OCI-LY7 (cell line): ENCODE measurements around the gene MFGE8. TPM values are rescaled to one million over a fixed set of nuclear protein-coding genes. Genes with fewer than 3 reads are reported as not detected.

Experiments
- BruUV-seq: library from RNA; stranded (reverse); fragments of 400-500 nt; replicated peaks from 2 replicates; lab custom pipeline; 2021; lab: Mats Ljungman, UMichigan
- CTCF ChIA-PET: fragments of 300-600 bp; sonication (Branson Sonifier 250); formaldehyde crosslinking; loops from one replicate; lab custom pipeline; 2022; ENCODE audit warnings: antibody characterized with exemption; ENCODE audit not compliant: unreplicated experiment; lab: Charles Lee
- POLR2A ChIA-PET: fragments of 300-600 bp; sonication (Branson Sonifier 250); formaldehyde crosslinking; loops from one replicate; lab custom pipeline; 2022; ENCODE audit warnings: antibody characterized with exemption; lab: Charles Lee
- DNase-seq: peaks from one replicate; pipeline ENCODE4 v3.0.0-alpha.2; 2015; ENCODE audit warnings: low spot score
- H2AFZ ChIP-seq: fragments of 200-600 bp; sonication (generic), shearing (Covaris generic); 2 replicates; pipeline ENCODE4 v1.6.1; 2014; ENCODE audit warnings: mild to moderate bottlenecking, antibody characterized with exemption, low read length, moderate library complexity
- H3K27ac ChIP-seq: fragments of 200-600 bp; sonication (generic); 2 replicates; pipeline ENCODE4 v1.5.1; 2014; ENCODE audit warnings: mixed run types, low read depth, mild to moderate bottlenecking, moderate library complexity, low read length, inconsistent platforms; ENCODE audit not compliant: poor library complexity, severe bottlenecking
- H3K36me3 ChIP-seq: fragments of 200-600 bp; sonication (generic); 2 replicates; pipeline ENCODE4 v1.6.1; 2014; ENCODE audit warnings: mild to moderate bottlenecking, antibody characterized with exemption, low read length, moderate library complexity, mixed read lengths; ENCODE audit not compliant: insufficient read depth
- H3K4me1 ChIP-seq: fragments of 200-600 bp; sonication (generic); 2 replicates; pipeline ENCODE4 v1.5.1; 2014; ENCODE audit warnings: mild to moderate bottlenecking, low read length; ENCODE audit not compliant: insufficient read depth, poor library complexity, severe bottlenecking
- H3K4me2 ChIP-seq: fragments of 200-600 bp; sonication (generic); 2 replicates; pipeline ENCODE4 v1.6.1; 2014; ENCODE audit warnings: mild to moderate bottlenecking, low read length
- H3K4me3 ChIP-seq: fragments of 200-600 bp; sonication (generic); 2 replicates; pipeline ENCODE4 v1.5.1; 2014; ENCODE audit warnings: mild to moderate bottlenecking, low read depth, low read length; ENCODE audit not compliant: poor library complexity, severe bottlenecking
- H3K79me2 ChIP-seq: fragments of 200-600 bp; sonication (generic); 2 replicates; pipeline ENCODE4 v1.6.1; 2016; ENCODE audit warnings: low read depth, mild to moderate bottlenecking, low read length, moderate library complexity, mixed read lengths; ENCODE audit not compliant: insufficient read depth
- H3K9me2 ChIP-seq: fragments of 200-600 bp; sonication (generic); 2 replicates; pipeline ENCODE4 v1.6.1; 2016; ENCODE audit warnings: mild to moderate bottlenecking, low read length, mixed read lengths; ENCODE audit not compliant: insufficient read depth
- H3K9me3 ChIP-seq: fragments of 200-600 bp; sonication (generic); 2 replicates; pipeline ENCODE4 v1.6.1; 2014; ENCODE audit warnings: mild to moderate bottlenecking, mixed run types, low read length, mixed read lengths
- H4K20me1 ChIP-seq: fragments of 200-600 bp; sonication (generic); 2 replicates; pipeline ENCODE4 v1.6.1; 2014; ENCODE audit warnings: mild to moderate bottlenecking, antibody characterized with exemption, low read length, moderate library complexity, mixed read lengths; ENCODE audit not compliant: insufficient read depth
- CTCF ChIP-seq: fragments of 200-600 bp; sonication (generic); conservative IDR thresholded peaks from 2 replicates; pipeline ENCODE4 v1.5.1; 2014; ENCODE audit warnings: mild to moderate bottlenecking, antibody characterized with exemption, low read length, moderate library complexity, mixed read lengths
- EZH2phosphoT487 ChIP-seq: fragments of 200-600 bp; sonication (generic); IDR thresholded peaks from 2 replicates; pipeline ENCODE4 v1.6.1; 2018; ENCODE audit warnings: low read depth, borderline replicate concordance, mild to moderate bottlenecking, mixed run types, antibody characterized with exemption, low read length, moderate library complexity, mixed read lengths
- intact Hi-C: fragments of 100-400 bp; cut with micrococcal nuclease; formaldehyde crosslinking; loops from one replicate; pipeline ENCODE4 v1.10.0; 2022; ENCODE audit not compliant: unreplicated experiment
- total RNA-seq, 2 experiments: library from RNA; depleted of rRNA in 1 of 2; stranded (reverse); fragments of >200 nt in 1 of 2; shearing (Covaris generic) in 1 of 2; gene quantifications; 2 replicates each; pipeline ENCODE4 v1.2.3, GENCODE V29; 2014 to 2022

Gene MFGE8
- total RNA-seq, 2 experiments from 2014 or later, result 11.8 to 70.4 TPM

GRCh38 chr15:88891540-88892254, 21.5 kb downstream of the MFGE8 start:
- Histone ChIP-seq H3K4me1 (peaks cover 3% of the 10 kb centered on the region), H3K79me2 (no peaks in the 10 kb centered on the region), H3K4me3 (no peak overlapping the region), H3K9me2 (no peaks in the 10 kb centered on the region), H2AFZ (no peak overlapping the region), H3K9me3 (no peaks in the 10 kb centered on the region), H3K36me3 (no peaks in the 10 kb centered on the region), H3K4me2 (no peak overlapping the region), H4K20me1 (no peaks in the 10 kb centered on the region), H3K27ac (no peak overlapping the region)
- intact Hi-C loops, result no loop called here
- no peak for TF ChIP-seq EZH2phosphoT487
- TF ChIP-seq CTCF, result no peak
- ChIA-PET CTCF (no interaction called here), POLR2A (no interaction called here)
- no TSS peak for BruUV-seq
- DNase-seq, result no peak

GRCh38 chr15:88890495-88890894, 22.7 kb downstream of the MFGE8 start:
- TF ChIP-seq EZH2phosphoT487 (no peak), CTCF (no peak)
- H3K4me2 ChIP-seq, result no peak overlapping the region
- CTCF ChIA-PET, result interaction anchor here (0.7 kb wide), 1 partner anchor 300 kb away, joined by 3 read pairs; no protein-coding TSS in a partner anchor
- H3K4me1 ChIP-seq, result peaks cover 3% of the 10 kb centered on the region
- no peak overlapping the region for H3K27ac ChIP-seq
- no peak overlapping the region for H2AFZ ChIP-seq
- intact Hi-C loops, result no loop called here
- no peak overlapping the region for H3K4me3 ChIP-seq
- H3K9me3 ChIP-seq, result no peaks in the 10 kb centered on the region
- no peak for DNase-seq
- POLR2A ChIA-PET, result no interaction called here
- BruUV-seq, result no TSS peak
- no peaks in the 10 kb centered on the region for H3K36me3 ChIP-seq
- no peaks in the 10 kb centered on the region for H4K20me1 ChIP-seq
- no peaks in the 10 kb centered on the region for H3K9me2 ChIP-seq
- H3K79me2 ChIP-seq, result no peaks in the 10 kb centered on the region

- intact Hi-C loops, result no loop called here
- no peak overlapping the region for H3K4me3 ChIP-seq
- no peak overlapping the region for H2AFZ ChIP-seq
- POLR2A ChIA-PET, result no interaction called here
- H3K4me2 ChIP-seq, result no peak overlapping the region
- no peaks in the 10 kb centered on the region for H3K4me1 ChIP-seq
- no peaks in the 10 kb centered on the region for H3K79me2 ChIP-seq
- no peak for DNase-seq
- no peak for TF ChIP-seq CTCF
- TF ChIP-seq EZH2phosphoT487, result no peak
- no peaks in the 10 kb centered on the region for H3K9me3 ChIP-seq
- H4K20me1 ChIP-seq, result no peaks in the 10 kb centered on the region
- H3K9me2 ChIP-seq, result no peaks in the 10 kb centered on the region
- BruUV-seq, result no TSS peak
- H3K27ac ChIP-seq, result no peak overlapping the region
- no peaks in the 10 kb centered on the region for H3K36me3 ChIP-seq
- CTCF ChIA-PET, result no interaction called here
These were observed 24.5 kb downstream of the MFGE8 start for GRCh38 chr15:88888719-88889118.
